Transverse colon (tissue), 4 donors: ENCODE data around the gene CELSR1. TPM values are rescaled to one million over a fixed set of nuclear protein-coding genes. Genes with fewer than 3 reads are reported as not detected.
A peak's percentile ranks its signal among the peaks of the same experiment; 100 is the strongest.

Experiments used
- DNase-seq: peaks from one replicate; pipeline ENCODE4 v3.0.0-alpha.2; 2019
- H3K27ac ChIP-seq, 4 donors: fragments of 200-600 bp; sonication (generic); 2 replicates each; pipeline ENCODE4 v1.5.1; 2016 to 2018; ENCODE audit warnings: inconsistent platforms in 4 of 4
- H3K27me3 ChIP-seq: fragments of 200-600 bp; sonication (generic); 2 replicates; pipeline ENCODE4 v1.5.1; 2017; ENCODE audit warnings: inconsistent platforms
- H3K36me3 ChIP-seq, 4 donors: fragments of 200-600 bp; sonication (generic); 2 replicates each; pipeline ENCODE4 v1.5.1; 2017 to 2019; ENCODE audit warnings: inconsistent platforms in 4 of 4
- H3K4me1 ChIP-seq, 4 donors: fragments of 200-600 bp; sonication (generic); 2 replicates each; pipeline ENCODE4 v1.5.1; 2017 to 2020; ENCODE audit warnings: inconsistent platforms in 4 of 4
- H3K4me3 ChIP-seq, 4 donors: fragments of 200-600 bp; sonication (generic); 1 replicate in 1 of 4; 2 replicates in 3 of 4; pipeline versions ENCODE4 v1.5.1 to v1.6.1; 2017 to 2019; ENCODE audit warnings: inconsistent platforms in 4 of 4
- H3K9me3 ChIP-seq, 2 donors: fragments of 200-600 bp; sonication (generic); 2 replicates each; pipeline ENCODE4 v1.5.1; 2017 to 2019; ENCODE audit warnings: inconsistent platforms in 2 of 2
- CTCF ChIP-seq, 5 experiments: fragments of 200-600 bp in 3 of 5; fragments of 450-650 bp in 2 of 5; sonication (generic) in 3 of 5; IDR thresholded peaks; 1 replicate in 2 of 5; 2 replicates in 3 of 5; pipeline ENCODE4 v1.5.1; 2016 to 2017; ENCODE audit warnings: antibody characterized with exemption in 5 of 5, inconsistent platforms in 3 of 5, mild to moderate bottlenecking in 2 of 5, moderate library complexity in 1 of 5
- EP300 ChIP-seq: sonication (generic); formaldehyde crosslinking; IDR thresholded peaks from one replicate; pipeline ENCODE4 v1.6.1; 2017; ENCODE audit warnings: antibody characterized with exemption, low read depth
- POLR2A ChIP-seq: fragments of 450-650 bp; IDR thresholded peaks from one replicate; pipeline ENCODE4 v1.6.1; 2016; ENCODE audit warnings: antibody characterized with exemption, mild to moderate bottlenecking, moderate library complexity
- POLR2AphosphoS5 ChIP-seq, 3 donors: sonication (generic); formaldehyde crosslinking; IDR thresholded peaks; one replicate each; pipeline ENCODE4 v1.6.1; 2016; ENCODE audit warnings: antibody characterized with exemption in 3 of 3
- WGBS, 2 donors: methylation state at CpG; one replicate each; pipeline ENCODE4 v1.1.5; 2018; ENCODE audit warnings: low coverage in 1 of 2; 5-methylcytosine and 5-hydroxymethylcytosine counted together
- in situ Hi-C, 4 donors: fragments of 200-750 bp; cut with MboI; loops; one replicate each; pipeline versions ENCODE4 v1.15.0 to v1.15.1; 2017; ENCODE audit warnings: low sequenced_read_pairs in 3 of 4, low pct_ligation_motif_present in 1 of 4, low pct_unique_long_range_greater_than_20kb in 1 of 4
- intact Hi-C: fragments of 100-400 bp; cut with DNase I; formaldehyde crosslinking; loops from one replicate; pipeline ENCODE4 v1.15.1; 2023; ENCODE audit warnings: low total_unique reads
- total RNA-seq, 4 donors: library from RNA; depleted of rRNA; stranded (reverse); fragments of >200 nt; gene quantifications; one replicate each; pipeline ENCODE4 v1.1.0, GENCODE V29; 2016

CELSR1 gene
- total RNA-seq, 4 donors from 2014 or later = 0.96 to 2.5 (median 1.4) TPM

DNA sequence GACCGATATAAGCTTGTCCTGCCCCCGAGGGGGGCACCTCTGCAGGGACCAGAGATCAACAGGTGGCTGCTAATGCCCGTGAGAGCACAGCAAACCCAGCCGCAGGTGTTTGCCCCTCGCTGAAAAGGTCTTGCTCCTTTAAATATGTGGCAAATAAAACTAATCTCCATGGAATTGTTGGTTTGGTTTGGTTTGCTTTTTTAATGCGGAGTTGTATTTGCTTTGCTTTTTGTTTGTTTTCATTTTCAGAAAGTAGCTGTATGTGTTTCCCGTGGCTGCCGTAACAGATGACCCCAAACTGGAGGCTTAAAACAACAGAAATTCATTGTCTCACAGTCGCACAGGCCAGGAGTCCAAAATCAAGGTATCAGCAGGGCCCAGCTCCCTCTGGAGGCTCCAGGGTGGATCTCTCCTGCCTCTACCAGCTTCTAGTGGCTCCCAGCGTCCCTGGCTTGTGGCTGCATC, 93.0 kb downstream of the CELSR1 start:
- in situ Hi-C loops (no loop called here), intact Hi-C loops (no loop called here)
- WGBS, 2 donors = 75 to 82% methylated on average over 5 to 10 of the region's 10 CpGs
- H3K9me3 ChIP-seq = no peaks in the 10 kb centered on the region
- no peaks in the 10 kb centered on the region for H3K27me3 ChIP-seq
- no peak overlapping the region for H3K4me3 ChIP-seq
- DNase-seq = no peak
- TF ChIP-seq POLR2AphosphoS5 (IDR thresholded peaks at IDR 0.05) (no peak), CTCF (IDR thresholded peaks at IDR 0.05) (peak in 1 of 5 experiments; percentile 19), EP300 (no peak)
- H3K36me3 ChIP-seq = no peaks in the 10 kb centered on the region
- peak overlapping the region in 1 of 4 donors; percentile 45 for H3K27ac ChIP-seq
- peaks cover 0 to 5% (median 0%) of the 10 kb centered on the region in 4 donors for H3K4me1 ChIP-seq

- peak; percentile 36 for DNase-seq
- Histone ChIP-seq H3K4me3 (no peak overlapping the region), H3K27me3 (no peaks in the 10 kb centered on the region), H3K9me3 (no peaks in the 10 kb centered on the region), H3K36me3 (no peaks in the 10 kb centered on the region), H3K27ac (peak overlapping the region in 1 of 4 donors; percentile 45), H3K4me1 (peaks cover 0 to 5% (median 0%) of the 10 kb centered on the region in 4 donors)
- intact Hi-C loops (no loop called here), in situ Hi-C loops (no loop called here)
- 75% methylated on average over 15 of the region's 15 CpGs; no CpG with 5 or more reads in 1 of the 2 donors for WGBS, 2 donors
- TF ChIP-seq CTCF (IDR thresholded peaks at IDR 0.05) (no peak), POLR2AphosphoS5 (IDR thresholded peaks at IDR 0.05) (no peak), EP300 (no peak), POLR2A (no peak)
Observed at GRCh38 chr22:46443850-46444389, 93.5 kb downstream of the CELSR1 start.

DNA sequence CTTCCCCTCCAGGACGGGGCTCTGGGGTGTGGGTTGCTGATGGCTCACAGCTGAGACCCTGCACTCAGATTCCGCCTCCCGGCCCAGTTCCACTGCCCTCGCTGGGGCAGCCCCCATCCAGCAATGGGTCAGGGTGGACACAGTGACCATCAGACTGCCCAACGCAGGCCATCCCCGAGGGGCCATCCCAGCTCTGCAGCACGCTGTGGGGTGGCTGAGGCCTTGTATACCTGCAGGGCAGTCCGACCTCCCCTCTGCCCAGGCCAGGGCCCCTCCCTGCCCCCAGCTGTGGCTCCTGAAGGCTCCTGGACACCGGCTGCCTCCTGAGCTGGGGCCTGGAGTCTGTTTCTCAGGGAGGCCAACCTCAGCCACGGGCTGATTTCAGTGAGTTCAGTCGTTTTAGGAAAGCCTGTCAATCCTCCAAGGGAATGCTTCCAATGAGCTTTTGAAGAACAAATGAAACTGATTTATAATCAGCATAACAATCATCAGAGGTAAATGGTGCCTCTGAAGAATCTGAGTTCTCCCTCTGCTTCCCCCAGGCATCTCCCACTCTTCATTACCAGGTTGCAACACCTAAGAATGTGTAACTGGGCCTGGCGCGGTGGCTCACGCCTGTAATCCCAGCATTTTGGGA, 95.1 kb downstream of the CELSR1 start:
- in situ Hi-C loops = no loop called here
- no peak overlapping the region for H3K4me3 ChIP-seq
- H3K9me3 ChIP-seq = no peaks in the 10 kb centered on the region
- 83% methylated on average over 10 of the region's 14 CpGs; no CpG with 5 or more reads in 1 of the 2 donors for WGBS, 2 donors
- no peak overlapping the region for H3K27ac ChIP-seq
- no peaks in the 10 kb centered on the region for H3K27me3 ChIP-seq
- no peaks in the 10 kb centered on the region for H3K36me3 ChIP-seq
- DNase-seq = no peak
- peaks cover 0 to 5% (median 0%) of the 10 kb centered on the region in 4 donors for H3K4me1 ChIP-seq
- intact Hi-C loops = no loop called here
- no peak for TF ChIP-seq CTCF (IDR thresholded peaks at IDR 0.05)
- no peak for TF ChIP-seq POLR2AphosphoS5 (IDR thresholded peaks at IDR 0.05)
- TF ChIP-seq POLR2A = no peak
- no peak for TF ChIP-seq EP300

DNA sequence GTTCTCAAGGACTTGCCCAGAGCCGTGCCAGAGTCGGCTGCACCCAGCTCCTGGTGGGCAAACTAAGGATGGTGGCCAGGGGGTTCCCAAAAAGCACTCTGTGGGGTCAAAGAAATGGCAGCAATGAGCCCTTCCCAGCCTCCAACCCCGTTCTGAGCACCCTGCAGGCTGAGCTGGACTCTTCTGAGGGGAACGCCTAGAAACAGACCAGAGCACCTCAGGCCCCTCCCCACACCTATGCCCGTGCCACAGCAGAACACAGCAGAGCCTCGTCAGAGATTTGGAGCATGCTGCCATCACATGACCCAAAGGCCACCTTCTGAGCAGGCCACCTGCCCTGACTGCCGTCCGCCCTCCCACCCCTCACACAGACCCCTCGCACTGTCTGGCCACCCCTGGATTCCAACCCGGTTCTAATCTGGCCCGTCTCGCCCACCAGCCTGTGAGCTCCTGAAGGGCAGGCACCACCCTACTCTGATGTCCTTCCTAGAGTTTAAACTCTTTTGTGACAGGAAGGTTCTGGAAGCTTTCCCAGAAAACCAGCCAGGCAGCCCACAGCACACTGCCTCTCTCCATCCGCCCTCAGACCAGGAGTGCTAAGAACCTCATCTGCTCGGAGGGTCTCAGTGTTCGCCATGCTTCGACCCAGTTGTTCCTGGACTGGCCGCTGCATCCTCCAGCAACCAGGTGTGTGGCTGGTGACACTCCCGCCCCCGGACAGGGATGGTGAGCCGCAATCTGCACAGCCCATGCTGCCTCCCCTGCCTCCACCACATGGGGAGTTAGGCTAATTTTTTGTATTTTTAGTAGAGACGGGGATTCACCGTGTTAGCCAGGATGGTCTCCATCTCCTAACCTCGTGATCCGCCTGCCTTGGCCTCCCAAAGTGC, 97.6 kb downstream of the CELSR1 start:
- 86 to 90% methylated on average over 5 to 21 of the region's 24 CpGs for WGBS, 2 donors
- intact Hi-C loops (no loop called here), in situ Hi-C loops (no loop called here)
- Histone ChIP-seq H3K27me3 (no peaks in the 10 kb centered on the region), H3K9me3 (no peaks in the 10 kb centered on the region), H3K4me3 (no peak overlapping the region), H3K4me1 (peaks cover 0 to 5% (median 0%) of the 10 kb centered on the region in 4 donors), H3K36me3 (no peaks in the 10 kb centered on the region), H3K27ac (no peak overlapping the region)
- DNase-seq = no peak
- TF ChIP-seq EP300 = no peak
- no peak for TF ChIP-seq POLR2A
- TF ChIP-seq POLR2AphosphoS5 (IDR thresholded peaks at IDR 0.05) = no peak
- TF ChIP-seq CTCF (IDR thresholded peaks at IDR 0.05) = no peak
